K562 (cell line): ENCODE results near the gene ATP5F1A. TPM values are rescaled to one million over a fixed set of nuclear protein-coding genes. Genes with fewer than 3 reads are reported as not detected.
A peak's percentile ranks its signal among the peaks of the same experiment; 100 is the strongest.

Experiments used
- CEBPG ChIP-seq, 3 experiments: fragments of 200-800 bp in 1 of 3; sonication (Bioruptor generic) in 1 of 3; sonication (generic) in 1 of 3; formaldehyde crosslinking in 1 of 3; IDR thresholded peaks in 2 of 3; conservative IDR thresholded peaks in 1 of 3; 2 replicates each; pipeline versions ENCODE4 v1.6.1 to v1.8.0; 2016 to 2022; ENCODE audit warnings: missing compliant biosample characterization in 2 of 3, missing genetic modification characterization in 2 of 3, mild to moderate bottlenecking in 1 of 3, missing genetic modification reagents in 1 of 3
- FOXA3 ChIP-seq, 2 experiments: fragments of 450-650 bp in 1 of 2; sonication (generic) in 1 of 2; formaldehyde crosslinking; IDR thresholded peaks in 1 of 2; conservative IDR thresholded peaks in 1 of 2; 2 replicates each; pipeline versions ENCODE4 v1.4.0 to v1.8.0; 2020 to 2022; ENCODE audit warnings: mild to moderate bottlenecking in 2 of 2, missing genetic modification reagents in 1 of 2
- HMGN3 ChIP-seq: IDR thresholded peaks from 2 replicates; pipeline ENCODE4 v1.6.1; 2011; ENCODE audit warnings: borderline replicate concordance, low read depth, mild to moderate bottlenecking, mixed read lengths, low read length; ENCODE audit not compliant: insufficient read length; ENCODE audit errors: extremely low read depth
- KDM2B ChIP-seq: fragments of 250-450 bp; sonication (Bioruptor Pico); IDR thresholded peaks from 2 replicates; pipeline ENCODE4 v1.8.0; 2021; ENCODE audit warnings: mild to moderate bottlenecking, moderate library complexity
- KLF1 ChIP-seq: fragments of 450-650 bp; IDR thresholded peaks from 2 replicates; pipeline ENCODE4 v1.6.1; 2016; ENCODE audit warnings: missing genetic modification characterization, missing compliant biosample characterization
- MTA1 ChIP-seq: fragments of 450-650 bp; IDR thresholded peaks from 2 replicates; pipeline ENCODE4 v1.6.1; 2017; ENCODE audit warnings: borderline replicate concordance
- NRF1 ChIP-seq, 2 experiments: fragments of 450-650 bp; IDR thresholded peaks in 1 of 2; conservative IDR thresholded peaks in 1 of 2; 2 replicates each; pipeline ENCODE4 v1.6.1; 2014; ENCODE audit warnings: mild to moderate bottlenecking in 2 of 2
- PRDM10 ChIP-seq: fragments of 450-650 bp; IDR thresholded peaks from 2 replicates; pipeline ENCODE4 v1.6.1; 2018; ENCODE audit not compliant: partially characterized antibody
- ZBTB43 ChIP-seq: sonication (generic); formaldehyde crosslinking; IDR thresholded peaks from 2 replicates; pipeline ENCODE4 v1.8.0; 2023; ENCODE audit warnings: mild to moderate bottlenecking, missing genetic modification reagents
- ZFX ChIP-seq: sonication (generic); formaldehyde crosslinking; IDR thresholded peaks from 2 replicates; pipeline ENCODE4 v1.8.0; 2022; ENCODE audit warnings: mild to moderate bottlenecking, missing genetic modification reagents, moderate library complexity
- ZNF184 ChIP-seq: sonication (generic); formaldehyde crosslinking; IDR thresholded peaks from 2 replicates; pipeline ENCODE4 v1.5.0; 2020; ENCODE audit warnings: missing genetic modification reagents
- ZNF511 ChIP-seq: sonication (generic); formaldehyde crosslinking; IDR thresholded peaks from 2 replicates; pipeline ENCODE4 v1.8.0; 2022; ENCODE audit warnings: mild to moderate bottlenecking, missing genetic modification reagents
- polyA plus RNA-seq, 8 experiments: library from polyadenylated mRNA; depleted of rRNA in 4 of 8; stranded (reverse) in 5 of 8; unstranded in 3 of 8; fragments of >200 nt; fragmentation: Nextera tagmentation in 2 of 8; fragmentation: Illumina TruSeq in 1 of 8; extraction: Ambion mirVana in 2 of 8; extraction: Trizol in 1 of 8; gene quantifications; 2 replicates each; pipeline versions ENCODE4 v1.2.1 to v1.2.3, GENCODE V29; 2011 to 2014; ENCODE audit warnings: inconsistent platforms in 1 of 8, missing spikeins in 1 of 8
- total RNA-seq, 7 experiments: library from RNA; depleted of rRNA in 6 of 7; stranded (reverse); fragments of >200 nt in 6 of 7; fragmentation: Illumina TruSeq in 2 of 7; extraction: Trizol in 2 of 7; gene quantifications; 2 replicates each; pipeline versions ENCODE4 v1.2.1 to v1.2.3, GENCODE V29; 2011 to 2021; ENCODE audit warnings: low replicate concordance in 1 of 7

Gene ATP5F1A
- total and polyA plus RNA-seq, 9 of the 15 experiments (the other 6 are each of a cell fraction or from before 2014, with no cell fraction given) = 377 to 762 (median 490) TPM

- TF ChIP-seq CEBPG (CRISPR knock-in tag; IDR thresholded peaks at IDR 0.05) (no peak), CEBPG (tag; conservative IDR thresholded peaks at IDR 0.05 in 1 of 2, IDR thresholded peaks at IDR 0.05 in 1 of 2) (no peak), NRF1 (conservative IDR thresholded peaks at IDR 0.05 in 1 of 2, IDR thresholded peaks at IDR 0.05 in 1 of 2) (peak; percentile 44 to 49), KLF1 (tag) (no peak), ZBTB43 (no peak), ZNF184 (no peak), ZNF511 (CRISPR knock-in tag) (0 out of 2 replicates have a peak, but pooled peaks have one; percentile 1), FOXA3 (CRISPR knock-in tag; conservative IDR thresholded peaks at IDR 0.05 in 1 of 2, IDR thresholded peaks at IDR 0.05 in 1 of 2) (no peak), PRDM10 (peak; percentile 34), MTA1 (no peak), HMGN3 (no peak), ZFX (CRISPR knock-in tag) (0 out of 2 replicates have a peak, but pooled peaks have one; percentile 14), KDM2B (CRISPR knock-in tag) (no peak)
Observed at GRCh38 chr18:46072376-46072867, 25.7 kb downstream of the ATP5F1A start (continued).
